H9 (cell line): ENCODE data around the gene ZSCAN2. TPM values are rescaled to one million over a fixed set of nuclear protein-coding genes. Genes with fewer than 3 reads are reported as not detected.
"Not testable (repeated sequence)": the region's sequence is repeated elsewhere in the genome, so short reads cannot be mapped to it uniquely, and the experiment has no call there.

Experiments used
- DNase-seq: peaks from one replicate; pipeline ENCODE4 v3.0.0-alpha.2; 2017
- H2AFZ ChIP-seq: one replicate; pipeline ENCODE4 v1.6.1; 2013; ENCODE audit warnings: mild to moderate bottlenecking, low read length, control low read depth, moderate library complexity
- H2AK5ac ChIP-seq: 2 replicates; pipeline ENCODE4 v1.6.1; 2013; ENCODE audit warnings: low read length, control low read depth, mixed read lengths; ENCODE audit not compliant: insufficient read length
- H2BK120ac ChIP-seq: one replicate; pipeline ENCODE4 v1.6.1; 2013; ENCODE audit warnings: low read depth, mild to moderate bottlenecking, low read length, control low read depth, inconsistent platforms; ENCODE audit not compliant: poor library complexity, severe bottlenecking
- H2BK12ac ChIP-seq: 2 replicates; pipeline ENCODE4 v1.6.1; 2013; ENCODE audit warnings: low read length, control low read depth, mixed read lengths, low read depth; ENCODE audit not compliant: insufficient read length
- H2BK15ac ChIP-seq: 2 replicates; pipeline ENCODE4 v1.6.1; 2013; ENCODE audit warnings: low read depth, low read length, control low read depth
- H2BK20ac ChIP-seq: one replicate; pipeline ENCODE4 v1.6.1; 2013; ENCODE audit warnings: low read depth, mild to moderate bottlenecking, low read length, control low read depth, inconsistent platforms; ENCODE audit not compliant: poor library complexity, severe bottlenecking
- H2BK5ac ChIP-seq: 2 replicates; pipeline ENCODE4 v1.6.1; 2013; ENCODE audit warnings: low read length, control low read depth, mixed read lengths; ENCODE audit not compliant: insufficient read length
- H3K14ac ChIP-seq: 2 replicates; pipeline ENCODE4 v1.6.1; 2013; ENCODE audit warnings: low read length, control low read depth; ENCODE audit not compliant: insufficient read depth
- H3K18ac ChIP-seq: 2 replicates; pipeline ENCODE4 v1.6.1; 2013; ENCODE audit warnings: low read depth, mild to moderate bottlenecking, mixed read lengths, low read length, control low read depth; ENCODE audit not compliant: insufficient read length
- H3K23ac ChIP-seq: 2 replicates; pipeline ENCODE4 v1.6.1; 2013; ENCODE audit warnings: low read length, control low read depth, mixed read lengths, low read depth; ENCODE audit not compliant: insufficient read length
- H3K23me2 ChIP-seq: 2 replicates; pipeline ENCODE4 v1.6.1; 2013; ENCODE audit warnings: low read depth, mild to moderate bottlenecking, mixed read lengths, low read length, control low read depth; ENCODE audit not compliant: insufficient read length, poor library complexity, severe bottlenecking
- H3K27ac ChIP-seq: 2 replicates; pipeline ENCODE4 v1.5.1; 2013; ENCODE audit warnings: low read length, control low read depth, mixed read lengths, low read depth; ENCODE audit not compliant: insufficient read length
- H3K27me3 ChIP-seq: 2 replicates; pipeline ENCODE4 v1.6.1; 2013; ENCODE audit warnings: low read length, control low read depth, inconsistent platforms; ENCODE audit not compliant: insufficient read depth
- H3K4ac ChIP-seq: 2 replicates; pipeline ENCODE4 v1.6.1; 2013; ENCODE audit warnings: low read depth, mild to moderate bottlenecking, control low read depth, inconsistent platforms, low read length, moderate library complexity
- H3K4me1 ChIP-seq: 2 replicates; pipeline ENCODE4 v1.6.1; 2013; ENCODE audit warnings: low read length, control low read depth, inconsistent platforms; ENCODE audit not compliant: insufficient read depth
- H3K4me2 ChIP-seq: 2 replicates; pipeline ENCODE4 v1.6.1; 2013; ENCODE audit warnings: low read length, control low read depth, mixed read lengths; ENCODE audit not compliant: insufficient read length, insufficient read depth
- H3K56ac ChIP-seq: 2 replicates; pipeline ENCODE4 v1.6.1; 2013; ENCODE audit warnings: low read depth, mild to moderate bottlenecking, mixed read lengths, low read length, control low read depth; ENCODE audit not compliant: insufficient read length
- H3K79me1 ChIP-seq: 2 replicates; pipeline ENCODE4 v1.6.1; 2013; ENCODE audit warnings: low read depth, mild to moderate bottlenecking, moderate library complexity, low read length, control low read depth, inconsistent platforms; ENCODE audit not compliant: insufficient read depth, poor library complexity, severe bottlenecking
- H3K79me2 ChIP-seq: 2 replicates; pipeline ENCODE4 v1.6.1; 2013; ENCODE audit warnings: low read length, control low read depth, inconsistent platforms; ENCODE audit not compliant: insufficient read depth
- H3K9ac ChIP-seq: 2 replicates; pipeline ENCODE4 v1.6.1; 2013; ENCODE audit warnings: low read length, control low read depth, mixed read lengths; ENCODE audit not compliant: insufficient read length; ENCODE audit errors: extremely low read depth
- H3K9me3 ChIP-seq: one replicate; pipeline ENCODE4 v1.6.1; 2013; ENCODE audit warnings: low read depth, low read length, inconsistent platforms; ENCODE audit not compliant: control insufficient read depth
- H3T11ph ChIP-seq: one replicate; pipeline ENCODE4 v1.6.1; 2013; ENCODE audit warnings: mild to moderate bottlenecking, low read length, control low read depth, inconsistent platforms
- H4K20me1 ChIP-seq: one replicate; pipeline ENCODE4 v1.6.1; 2013; ENCODE audit not compliant: control insufficient read depth, insufficient read length, insufficient read depth
- H4K5ac ChIP-seq: 2 replicates; pipeline ENCODE4 v1.6.1; 2013; ENCODE audit warnings: low read depth, mild to moderate bottlenecking, mixed read lengths, low read length, control low read depth; ENCODE audit not compliant: insufficient read length
- H4K8ac ChIP-seq: replicated peaks from 2 replicates; pipeline ENCODE4 v1.6.1; 2013; ENCODE audit warnings: low read length, control low read depth, mixed read lengths, low read depth; ENCODE audit not compliant: insufficient read length
- H4K91ac ChIP-seq: 2 replicates; pipeline ENCODE4 v1.6.1; 2013; ENCODE audit warnings: low read depth, mild to moderate bottlenecking, moderate library complexity, mixed read lengths, low read length, control low read depth; ENCODE audit not compliant: insufficient read length
- H3K27ac Mint-ChIP-seq, 3 experiments: 2 replicates in 2 of 3; 3 replicates in 1 of 3; pipeline ENCODE4 v1.8.0; 2020 to 2021; ENCODE audit warnings: mixed read lengths in 3 of 3, mild to moderate bottlenecking in 1 of 3, moderate library complexity in 1 of 3
- H3K27me3 Mint-ChIP-seq: 2 replicates; pipeline ENCODE4 v1.8.0; 2021; ENCODE audit warnings: low read depth, mild to moderate bottlenecking, moderate library complexity, mixed read lengths
- H3K36me3 Mint-ChIP-seq, 3 experiments: 2 replicates in 2 of 3; 3 replicates in 1 of 3; pipeline ENCODE4 v1.8.0; 2020 to 2021; ENCODE audit warnings: low read depth in 3 of 3, mixed read lengths in 3 of 3; ENCODE audit not compliant: insufficient read depth in 1 of 3
- H3K4me1 Mint-ChIP-seq, 2 experiments: 2 replicates each; pipeline ENCODE4 v1.8.0; 2020; ENCODE audit warnings: mixed read lengths in 2 of 2
- H3K4me3 Mint-ChIP-seq, 2 experiments: 2 replicates in 1 of 2; 3 replicates in 1 of 2; pipeline ENCODE4 v1.8.0; 2020 to 2021; ENCODE audit warnings: mild to moderate bottlenecking in 2 of 2, mixed read lengths in 2 of 2, moderate library complexity in 1 of 2
- H3K9me3 Mint-ChIP-seq, 2 experiments: 2 replicates in 1 of 2; 3 replicates in 1 of 2; pipeline ENCODE4 v1.8.0; 2020; ENCODE audit warnings: mild to moderate bottlenecking in 2 of 2, mixed read lengths in 2 of 2, moderate library complexity in 1 of 2
- CTCF ChIP-seq: fragments of 200-600 bp; sonication (generic); conservative IDR thresholded peaks from 3 replicates; pipeline ENCODE4 v1.8.0; 2021; ENCODE audit warnings: antibody characterized with exemption, mild to moderate bottlenecking
- WGBS: extraction: QIAGEN DNeasy Blood & Tissue Kit; methylation state at CpG from one replicate; pipeline ENCODE4 v1.1.7; 2013; ENCODE audit warnings: missing lambda C conversion rate, low lambda C conversion rate, mixed read lengths; ENCODE audit not compliant: insufficient read length; ENCODE audit errors: extremely low coverage; 5-methylcytosine and 5-hydroxymethylcytosine counted together
- total RNA-seq: library from RNA; stranded (reverse); gene quantifications from 2 replicates; pipeline ENCODE4 v1.2.1, GENCODE V29; 2021

The ZSCAN2 gene
- total RNA-seq, 1 experiment from 2014 or later: 28.4 TPM

DNA sequence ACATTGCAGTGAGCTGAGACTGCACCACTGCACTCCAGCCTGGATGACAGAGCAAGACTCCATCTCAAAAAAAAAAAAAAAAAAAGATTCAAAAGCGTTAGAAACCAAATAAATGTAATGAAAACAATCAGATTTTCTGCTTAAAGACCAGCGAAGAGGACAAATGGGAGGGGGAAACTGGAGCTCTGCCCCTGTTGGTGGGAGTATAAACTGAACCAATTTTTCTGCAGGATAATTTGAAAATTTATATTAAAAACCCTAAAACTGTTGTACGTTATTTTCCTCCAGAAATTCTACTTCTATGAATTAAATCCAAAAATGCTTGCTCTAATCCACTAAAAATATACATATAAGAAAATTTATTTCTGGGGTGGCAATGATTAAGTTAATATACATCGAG is 25.3 kb upstream of the ZSCAN2 start:
- H3K4me1 Mint-ChIP-seq: peaks cover 4 to 6% of the 10 kb centered on the region in 2 experiments

GRCh38 chr15:84577891-84578290 is 22.9 kb upstream of the ZSCAN2 start:
- H2BK120ac ChIP-seq, H3K27ac Mint-ChIP-seq, H3K4ac ChIP-seq, H3K56ac ChIP-seq, H2BK5ac ChIP-seq, H3K36me3 Mint-ChIP-seq, H3K9ac ChIP-seq, H3K23me2 ChIP-seq, H3K9me3 Mint-ChIP-seq, H3K79me1 ChIP-seq, H3K27me3 Mint-ChIP-seq, H3K14ac ChIP-seq, H3K27ac ChIP-seq, H2AFZ ChIP-seq, H2AK5ac ChIP-seq, DNase-seq, H2BK20ac ChIP-seq, H4K8ac ChIP-seq, H3T11ph ChIP-seq, H2BK12ac ChIP-seq, H3K4me2 ChIP-seq, H4K20me1 ChIP-seq, H2BK15ac ChIP-seq, H3K4me1 ChIP-seq, H4K5ac ChIP-seq, H4K91ac ChIP-seq, H3K9me3 ChIP-seq, H3K79me2 ChIP-seq, H3K4me3 Mint-ChIP-seq, H3K4me1 Mint-ChIP-seq, H3K23ac ChIP-seq, H3K27me3 ChIP-seq, H3K18ac ChIP-seq: not testable (repeated sequence)
- no CpG with 5 or more reads among the region's 6 CpGs for WGBS

More for the DNA sequence above, 25.3 kb upstream of the ZSCAN2 start:
- H2BK5ac ChIP-seq: no peak overlapping the region
- no peak overlapping the region for H3K4ac ChIP-seq
- no peak overlapping the region for H2BK20ac ChIP-seq
- no peak overlapping the region for H3K9ac ChIP-seq
- TF ChIP-seq CTCF: peak; percentile 37; the same call in 2 of the 3 replicates
- no peak overlapping the region for H2BK12ac ChIP-seq
- DNase-seq: no peak
- no CpG with 5 or more reads among the region's 4 CpGs for WGBS
- peaks cover 6% of the 10 kb centered on the region for H3K27me3 Mint-ChIP-seq
- H3K27ac Mint-ChIP-seq: no peak overlapping the region
- H3T11ph ChIP-seq: no peak overlapping the region
- no peak overlapping the region for H3K14ac ChIP-seq
- no peaks in the 10 kb centered on the region for H3K27me3 ChIP-seq
- no peak overlapping the region for H3K4me3 Mint-ChIP-seq
- no peak overlapping the region for H4K91ac ChIP-seq
- no peak overlapping the region for H3K23ac ChIP-seq
- no peak overlapping the region for H3K4me2 ChIP-seq
- no peak overlapping the region for H4K5ac ChIP-seq
- H4K8ac ChIP-seq: no peak overlapping the region
- H3K79me2 ChIP-seq: no peaks in the 10 kb centered on the region
- H3K18ac ChIP-seq: no peak overlapping the region
- no peaks in the 10 kb centered on the region for H3K9me3 Mint-ChIP-seq
- H4K20me1 ChIP-seq: no peaks in the 10 kb centered on the region
- no peaks in the 10 kb centered on the region for H3K23me2 ChIP-seq
- H2AK5ac ChIP-seq: no peak overlapping the region
- H2BK120ac ChIP-seq: no peak overlapping the region
- no peaks in the 10 kb centered on the region for H3K4me1 ChIP-seq
- no peaks in the 10 kb centered on the region for H3K9me3 ChIP-seq
- H2AFZ ChIP-seq: no peak overlapping the region
- H3K79me1 ChIP-seq: no peaks in the 10 kb centered on the region
- no peak overlapping the region for H2BK15ac ChIP-seq
- H3K36me3 Mint-ChIP-seq: no peaks in the 10 kb centered on the region
- H3K56ac ChIP-seq: no peak overlapping the region
- no peak overlapping the region for H3K27ac ChIP-seq
